Eye (tissue), 1 donor: Measurements from ENCODE around the gene GPR108.

ENCODE experiments used
- DNase-seq: peaks from one replicate; pipeline ENCODE4 v3.0.0-alpha.2; 2015

Gene GPR108

DNA sequence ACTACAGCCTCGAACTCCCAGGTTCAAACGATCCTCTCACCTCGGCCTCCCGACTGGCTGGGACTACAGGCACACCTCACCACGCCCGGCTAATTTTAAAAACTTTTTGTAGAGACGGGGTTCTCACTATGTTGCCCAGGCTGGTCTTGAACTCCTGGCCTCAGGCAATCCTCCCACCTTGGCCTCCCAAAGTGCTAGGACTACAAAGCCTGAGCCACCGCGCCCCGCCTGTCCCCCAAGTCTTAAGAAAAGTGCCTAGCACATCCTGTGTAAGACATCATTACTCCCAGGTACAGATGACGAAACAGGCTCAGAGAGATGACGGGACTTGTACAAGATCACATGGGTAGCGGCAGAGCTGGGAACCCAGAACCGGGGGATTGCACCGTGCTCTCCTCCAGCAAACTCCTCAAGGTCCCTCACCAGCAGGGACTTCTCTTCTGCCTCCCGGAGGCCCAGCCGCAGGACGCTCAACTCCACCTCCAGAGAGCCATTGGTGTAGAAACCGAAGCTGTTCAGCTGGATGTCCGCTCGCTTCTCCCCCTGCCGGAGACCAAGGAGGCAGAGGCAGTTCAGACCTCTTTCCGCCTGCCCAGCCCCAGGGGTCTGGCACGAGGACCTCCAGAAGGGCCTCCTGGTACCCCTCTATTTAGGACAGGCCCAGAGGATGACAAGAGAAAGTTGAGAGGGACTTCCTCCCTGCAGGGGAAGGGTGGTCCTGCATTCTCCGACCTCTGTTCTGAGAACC is 1.0 kb downstream of the GPR108 start:
- DNase-seq: peak; percentile 89

DNA sequence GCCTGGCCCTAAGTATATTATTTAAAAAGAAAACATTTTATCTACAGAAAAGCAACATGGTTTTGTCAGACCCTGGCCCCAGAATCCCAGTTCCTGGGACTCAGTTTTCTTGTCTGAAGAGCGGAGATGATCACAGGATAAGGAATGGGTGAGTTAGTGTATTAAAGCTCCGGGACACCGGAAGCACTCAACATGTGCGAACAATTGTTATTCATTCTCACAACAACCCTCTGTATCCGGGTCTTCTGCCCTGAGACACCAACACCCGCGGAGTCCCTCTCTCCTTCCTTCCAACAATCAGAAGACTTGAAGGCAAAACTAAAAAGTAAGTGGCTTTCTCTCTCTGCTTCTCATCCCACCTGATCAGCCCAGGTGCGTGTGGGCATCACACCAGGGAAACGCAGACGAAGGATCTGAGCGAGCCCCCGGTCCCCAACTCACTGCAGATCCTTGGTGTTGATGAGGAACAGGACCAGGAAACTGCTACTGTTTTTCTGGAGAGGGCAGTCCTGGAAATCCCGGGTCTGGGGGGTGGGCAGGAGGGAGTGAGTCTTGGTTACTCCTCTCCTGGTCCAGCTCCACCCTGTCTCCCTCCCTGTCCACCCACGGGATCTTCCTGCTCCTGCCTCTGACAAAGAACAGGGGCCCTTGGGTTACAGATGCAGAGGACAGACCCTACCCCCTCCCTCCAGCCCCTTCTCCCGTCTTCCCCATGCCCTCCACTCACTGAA is 2.0 kb downstream of the GPR108 start:
- no peak for DNase-seq

DNA sequence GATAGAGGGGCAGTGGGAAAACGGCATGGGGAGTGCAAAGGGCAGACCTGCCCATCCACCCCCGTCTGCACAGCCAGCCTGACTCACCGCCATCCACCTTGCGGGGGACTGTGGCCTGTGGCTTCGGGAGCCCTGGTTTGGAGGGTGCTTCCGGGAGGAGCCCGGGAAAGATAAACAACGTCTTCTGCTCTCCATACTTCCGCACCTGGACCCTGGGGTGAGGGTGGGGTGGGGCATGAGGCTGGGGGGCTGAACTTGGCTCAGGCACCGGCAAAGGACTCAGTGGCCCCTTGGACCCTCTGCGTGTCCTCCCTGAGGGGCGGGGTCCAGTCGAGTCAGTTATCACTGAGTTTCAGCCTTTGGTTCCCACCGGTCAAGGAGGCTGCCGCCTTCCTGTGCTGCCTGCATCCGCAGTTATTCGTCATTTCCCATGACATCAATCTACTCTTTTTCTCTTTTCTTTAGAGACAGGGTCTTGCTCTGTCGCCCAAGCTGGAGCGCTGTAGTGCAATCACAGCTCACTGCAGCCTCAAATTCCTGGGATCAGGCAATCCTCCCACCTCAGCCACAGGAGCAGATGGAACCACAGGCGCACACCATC is 3.2 kb downstream of the GPR108 start:
- DNase-seq: no peak

DNA sequence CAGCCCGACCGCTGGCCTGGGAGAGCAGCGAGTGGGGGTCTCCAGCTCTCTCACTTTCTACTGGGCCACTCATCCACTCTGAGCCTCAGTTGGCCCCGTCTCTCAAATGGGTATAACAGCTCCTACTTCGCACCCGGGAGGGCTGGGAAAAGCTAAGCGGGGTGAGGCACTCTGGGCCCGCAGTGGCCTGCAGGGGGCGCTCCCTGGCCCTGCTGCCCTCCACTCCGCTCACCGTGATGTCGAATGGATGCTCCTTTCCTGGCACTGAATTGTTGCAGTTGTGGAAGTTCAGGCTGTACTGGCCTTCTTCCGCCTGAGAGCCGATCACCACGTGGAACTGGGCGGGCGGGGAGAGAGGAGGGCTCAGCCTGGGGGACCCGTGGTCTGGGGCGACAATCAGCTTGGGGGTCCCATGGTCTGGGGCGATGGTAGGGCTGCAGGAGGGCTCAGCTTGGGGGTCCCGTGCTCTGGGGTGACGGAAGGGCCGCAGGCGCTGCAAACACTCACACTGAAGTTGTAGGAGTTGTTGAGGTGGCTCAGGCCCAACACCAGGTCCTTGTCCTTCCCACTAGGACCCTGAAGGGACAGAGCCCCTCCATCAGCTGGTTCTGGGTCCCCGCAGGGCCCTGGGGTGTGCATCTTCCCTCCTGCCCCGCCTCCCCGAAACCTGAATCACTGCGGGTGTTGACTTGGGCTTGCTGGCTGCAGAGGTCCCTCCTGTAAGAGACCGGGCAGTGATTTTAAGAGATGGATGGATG is 3.9 kb downstream of the GPR108 start:
- DNase-seq: no peak

DNA sequence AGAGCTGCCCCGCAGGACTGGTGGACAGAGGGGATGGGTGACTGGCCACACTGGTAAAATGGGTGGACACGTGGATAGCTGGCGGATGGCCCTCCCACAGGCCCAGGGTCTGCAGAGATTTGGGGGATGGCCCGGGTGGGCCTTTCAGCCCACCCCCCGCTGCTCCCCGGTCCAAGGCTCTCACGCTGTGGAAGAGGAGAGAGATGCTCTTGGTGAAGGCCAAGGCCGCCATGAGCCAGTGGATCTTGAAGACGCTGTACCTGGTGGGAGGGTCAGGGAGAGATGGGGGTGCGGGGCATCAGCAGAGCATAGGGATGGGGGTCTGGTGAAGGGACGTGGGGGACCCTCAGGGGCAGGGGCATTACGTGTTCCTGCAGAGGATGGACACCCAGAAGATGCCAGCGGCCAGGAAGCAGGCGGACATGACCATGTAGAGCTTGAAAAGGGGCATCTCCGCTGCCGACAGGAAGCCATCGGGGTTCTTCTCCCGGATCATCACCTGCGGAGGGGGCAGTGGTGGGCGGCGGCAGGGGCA is 4.5 kb downstream of the GPR108 start:
- no peak for DNase-seq

DNA sequence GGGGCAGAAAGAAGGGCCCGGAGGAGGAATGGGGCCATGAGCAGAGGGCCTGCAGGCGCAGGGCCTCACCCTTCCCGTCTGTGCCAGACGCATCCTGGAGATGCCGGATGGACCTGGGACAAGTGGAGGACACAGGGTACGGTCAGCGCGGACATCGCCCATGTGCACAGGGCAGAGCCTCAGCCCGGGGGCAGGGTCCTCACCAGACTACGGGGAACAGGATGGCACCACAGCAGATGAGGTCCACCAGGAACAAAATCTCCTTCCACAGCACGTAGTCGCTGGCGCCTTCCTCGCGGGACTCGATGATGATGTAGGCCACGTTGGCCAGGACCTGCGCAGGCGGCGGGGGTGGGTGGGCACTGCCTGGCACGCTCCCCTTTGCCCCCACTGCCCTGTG is 5.6 kb downstream of the GPR108 start:
- no peak for DNase-seq

DNA sequence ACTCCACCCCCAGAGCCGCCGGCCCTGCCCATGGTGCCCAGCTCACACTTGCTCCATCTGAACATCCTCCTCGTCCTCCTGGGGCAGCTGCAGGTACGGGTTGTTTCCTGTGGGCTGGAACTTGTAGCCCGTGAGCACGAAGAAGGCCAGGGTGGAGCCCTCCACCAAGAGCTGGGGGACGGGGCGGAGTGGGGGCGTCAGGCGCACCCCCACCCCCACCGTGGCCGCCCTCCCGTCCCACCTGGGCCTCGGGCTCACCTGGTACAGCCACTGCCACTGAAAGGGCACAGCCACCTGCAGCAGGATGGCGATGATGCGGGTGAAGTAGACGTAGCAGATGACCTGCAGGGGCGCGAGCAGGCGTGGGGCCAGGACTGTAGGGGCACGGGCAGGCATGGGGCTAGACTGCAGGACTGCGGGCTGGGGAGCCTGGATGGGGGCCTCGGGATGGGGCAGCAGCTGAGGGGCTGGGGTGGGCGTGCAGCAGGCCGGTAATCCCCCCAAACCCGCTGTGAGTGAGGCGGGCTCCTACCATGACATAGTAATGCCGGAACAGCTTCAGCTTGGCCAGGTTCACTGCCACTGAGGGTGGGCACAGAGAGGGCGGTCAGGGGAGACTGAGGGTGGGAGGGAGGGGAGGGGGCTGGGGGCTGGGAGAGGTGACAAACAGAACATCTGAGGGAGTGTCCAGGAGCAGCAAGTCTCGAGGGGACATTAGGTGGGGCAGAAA is 6.3 kb downstream of the GPR108 start:
- no peak for DNase-seq

DNA sequence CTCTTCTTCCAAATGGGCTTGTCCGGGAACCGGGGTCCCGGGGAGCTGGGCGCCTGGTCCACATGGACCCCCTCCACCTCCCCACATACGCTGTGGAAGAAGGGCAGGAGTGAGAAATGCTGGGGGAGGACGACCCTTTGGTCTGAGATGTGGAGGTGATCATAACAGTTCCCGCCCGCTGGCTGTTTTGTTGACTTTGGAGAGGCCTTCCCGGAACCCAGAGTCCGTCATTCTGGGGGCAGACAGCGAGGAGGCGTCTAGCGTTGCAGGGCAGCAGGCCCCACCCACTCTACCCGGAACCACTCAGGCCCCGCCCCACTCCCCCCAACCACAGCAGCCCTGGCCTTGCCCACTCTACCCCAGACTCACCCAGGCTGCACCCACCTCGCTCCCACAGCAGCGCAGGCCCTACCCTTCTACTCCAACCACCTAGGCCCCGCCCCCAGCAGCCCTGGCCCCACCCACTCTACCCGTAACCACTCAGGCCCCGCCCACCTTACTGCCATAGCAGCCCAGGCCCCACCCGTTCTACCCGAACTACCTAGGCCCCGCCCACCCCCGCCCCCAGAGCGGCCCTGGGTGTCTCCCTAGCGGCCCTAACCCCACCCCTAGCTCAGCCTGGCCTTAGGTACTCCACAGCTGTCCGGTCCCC is 7.1 kb downstream of the GPR108 start:
- no peak for DNase-seq

DNA sequence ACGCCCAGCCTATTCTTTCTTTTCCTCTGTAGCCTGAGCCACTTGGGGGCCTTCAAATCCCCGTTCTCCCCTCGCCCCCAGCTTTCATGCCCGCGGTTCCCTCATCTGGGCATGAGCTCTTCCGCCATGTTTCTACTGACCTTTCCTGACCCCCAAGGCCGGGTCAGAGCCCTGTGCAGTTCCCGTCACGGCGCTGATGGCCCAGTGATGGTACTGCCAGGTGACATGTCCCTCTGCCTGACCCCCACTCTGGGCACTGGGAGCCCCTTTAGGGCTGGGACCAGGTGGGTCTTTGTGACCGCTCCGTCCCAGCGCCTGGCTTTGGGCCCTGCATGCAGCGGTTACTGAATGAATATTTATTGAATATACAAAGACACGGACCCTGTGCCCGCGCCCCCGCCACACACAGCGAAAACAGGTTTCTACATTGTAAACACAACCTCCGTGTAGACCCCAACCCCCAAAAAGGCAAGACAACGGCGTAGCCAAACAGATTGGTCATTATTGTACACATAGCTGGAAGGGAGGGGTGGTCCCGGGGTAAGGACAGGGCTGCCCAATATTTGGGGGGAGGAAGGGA is 7.7 kb downstream of the GPR108 start:
- no peak for DNase-seq

DNA sequence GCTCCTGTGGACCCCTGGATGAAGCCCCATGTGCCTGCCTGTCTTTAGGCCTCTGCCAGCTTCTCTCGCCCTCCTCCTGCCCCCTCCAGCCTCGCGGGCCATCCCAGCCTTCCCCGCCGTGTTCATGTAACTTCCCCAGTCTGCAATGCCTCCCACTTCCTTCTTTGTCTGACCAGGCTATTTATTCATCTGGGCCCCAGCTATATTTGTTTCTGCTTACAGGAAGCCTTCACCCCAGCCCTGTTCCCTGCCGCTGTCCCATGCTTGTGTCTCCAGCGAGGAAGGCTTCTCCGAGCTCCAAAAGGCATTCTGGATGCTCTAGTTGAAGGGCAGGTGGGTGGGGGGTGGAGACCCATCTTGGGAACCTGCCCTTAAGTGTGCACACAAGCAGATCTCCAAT is 9.0 kb downstream of the GPR108 start:
- no peak for DNase-seq

DNA sequence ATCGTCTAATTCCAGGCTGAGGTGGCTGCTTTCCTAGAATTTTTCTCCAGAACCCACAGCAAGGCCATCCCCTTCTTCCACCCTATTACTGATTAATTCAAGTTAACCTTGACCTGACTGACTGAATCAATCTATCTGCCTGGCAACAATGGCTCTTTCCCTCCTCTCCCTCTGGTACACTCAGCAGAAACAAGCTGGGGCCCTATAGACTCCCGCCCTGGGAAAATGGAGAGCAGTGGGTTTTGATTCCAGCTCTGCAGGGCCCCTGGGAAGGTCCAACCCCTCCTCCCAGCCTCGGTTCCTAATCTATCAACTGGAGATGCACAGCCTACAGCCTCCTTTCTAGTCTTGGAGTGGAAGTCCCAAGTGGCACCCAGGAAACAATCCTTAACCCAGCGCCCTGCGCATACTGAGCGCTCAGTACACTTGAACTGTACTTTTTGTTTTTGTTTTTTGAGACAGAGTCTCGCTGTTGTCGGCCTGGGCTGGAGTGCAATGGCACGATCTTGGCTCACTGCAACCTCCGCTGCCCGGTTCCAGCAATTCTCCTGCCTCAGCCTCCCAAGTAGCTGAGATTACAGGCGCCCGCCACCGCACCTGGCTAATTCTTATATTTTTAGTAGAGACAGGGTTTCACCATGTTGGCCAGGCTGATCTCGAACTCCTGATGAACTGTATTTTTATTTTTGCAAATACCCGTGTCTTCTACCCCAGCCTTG is 11.7 kb downstream of the GPR108 start:
- no peak for DNase-seq

DNA sequence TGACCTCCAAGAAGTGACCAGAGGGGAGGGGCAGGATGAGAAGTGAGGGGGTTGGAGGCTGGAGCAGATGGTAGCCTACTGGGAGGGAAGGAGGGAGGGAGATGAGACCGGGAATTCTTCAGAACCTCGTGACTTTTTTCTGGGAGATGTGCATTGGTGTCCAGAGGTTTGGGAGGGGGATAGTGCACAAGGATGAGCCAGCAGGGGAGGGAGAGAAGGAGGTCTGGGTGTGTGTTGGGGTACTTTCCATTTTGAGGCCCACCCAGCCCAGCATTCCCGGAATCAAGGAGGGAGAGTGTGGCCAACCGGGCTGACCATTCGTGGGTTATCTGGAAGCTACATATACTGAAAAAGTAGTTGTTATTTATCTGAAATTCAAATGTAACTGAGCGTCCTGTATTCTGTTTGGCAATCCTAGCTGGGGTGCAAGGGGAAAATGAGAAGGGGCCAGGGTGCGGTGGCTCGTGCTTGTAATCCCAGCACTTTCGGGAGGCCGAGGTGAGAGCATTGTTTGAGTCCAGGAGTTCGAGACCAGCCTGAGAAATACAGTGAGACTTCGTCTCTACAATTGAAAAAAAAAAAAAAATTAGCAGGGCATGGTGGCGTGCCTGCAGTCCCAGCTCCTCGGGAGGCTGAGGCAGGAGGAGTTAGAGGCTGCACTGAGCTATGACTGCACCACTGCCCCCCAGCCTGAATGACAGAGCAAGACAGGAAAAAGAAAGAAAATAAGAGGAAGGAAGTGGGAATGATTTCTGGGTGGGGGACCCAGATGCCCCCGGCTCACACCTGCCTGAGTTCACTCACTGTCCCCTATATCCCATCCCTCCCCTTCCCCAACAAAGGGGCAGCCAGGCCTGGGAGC is 12.5 kb downstream of the GPR108 start:
- no peak for DNase-seq

DNA sequence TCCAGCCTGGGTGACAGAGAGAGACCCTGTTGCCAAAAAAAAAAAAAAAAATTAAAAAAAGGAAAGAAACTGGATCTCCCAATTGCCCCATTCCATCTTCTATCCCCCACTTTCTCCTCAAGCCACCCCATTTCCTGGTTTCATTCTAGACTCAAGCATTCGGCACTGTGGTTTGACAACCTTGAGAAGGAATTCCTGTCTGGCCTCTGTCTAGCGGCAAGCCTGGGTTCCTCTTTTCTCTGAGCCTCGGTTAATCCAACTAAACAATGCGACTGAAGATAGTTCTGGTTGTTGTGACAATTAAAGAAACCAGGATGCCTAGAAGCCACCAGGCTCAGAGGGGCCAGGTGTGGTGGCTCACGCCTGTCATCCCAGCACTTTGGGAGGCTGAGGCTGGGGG is 13.6 kb downstream of the GPR108 start:
- no peak for DNase-seq

DNA sequence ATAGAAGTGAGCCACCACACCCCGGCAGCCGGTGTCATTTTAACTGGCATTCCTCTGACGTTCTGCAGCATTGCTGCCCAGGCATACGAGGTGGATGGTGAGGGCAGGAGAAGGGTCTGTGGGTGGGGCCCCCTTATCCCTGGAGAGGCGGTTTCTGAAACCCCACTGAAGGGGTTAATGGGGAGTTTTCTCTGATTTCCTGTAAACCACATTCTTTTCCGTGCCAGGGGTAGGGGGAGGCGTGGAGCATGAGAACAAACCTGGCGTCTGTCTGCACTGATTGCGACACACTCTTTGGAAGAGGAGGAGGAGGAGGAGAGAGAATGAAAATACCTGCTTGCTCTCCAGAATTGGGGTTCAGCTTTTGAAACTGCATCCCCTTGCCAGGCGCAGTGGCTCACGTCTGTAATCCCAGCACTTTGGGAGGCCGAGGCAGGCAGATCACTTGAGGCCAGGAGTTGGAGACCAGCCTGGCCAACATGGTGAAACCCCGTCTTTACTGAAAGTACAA is 14.2 kb downstream of the GPR108 start:
- DNase-seq: no peak

DNA sequence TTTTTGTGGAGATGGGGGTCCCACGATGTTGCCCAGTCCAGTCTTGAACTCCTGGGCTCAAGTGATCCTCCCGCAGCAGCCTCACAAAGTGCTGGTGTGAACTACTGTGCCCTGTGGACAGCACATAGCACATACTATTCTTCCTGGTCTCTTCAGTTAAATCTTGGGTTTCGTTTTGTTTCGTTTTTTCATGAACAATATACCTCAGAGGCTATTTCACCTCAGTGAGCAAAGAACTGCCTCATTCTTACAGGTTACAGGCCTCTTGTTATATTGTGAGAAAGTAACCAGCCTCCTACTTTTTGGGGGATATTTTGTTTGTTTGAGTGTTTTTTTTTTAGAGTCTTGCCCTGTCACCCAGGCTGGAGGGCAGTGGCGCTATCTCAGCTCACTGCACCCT is 15.6 kb downstream of the GPR108 start:
- no peak for DNase-seq

DNA sequence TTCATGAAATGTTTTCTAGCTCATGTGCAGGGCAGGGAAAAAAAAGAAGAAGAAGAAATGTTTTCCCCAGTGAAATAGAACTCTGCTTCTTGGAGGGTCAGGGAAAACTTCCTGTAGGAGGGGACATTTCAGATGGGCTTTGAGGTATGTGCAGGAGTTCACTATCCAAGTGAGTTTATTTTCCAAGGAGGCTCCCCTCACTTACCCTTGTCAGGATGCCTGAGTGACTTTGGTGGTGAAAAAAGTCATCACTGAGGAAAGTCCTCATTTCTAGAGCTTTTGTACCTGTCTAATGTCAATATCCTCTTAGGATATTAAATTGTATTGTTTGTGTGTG is 16.3 kb downstream of the GPR108 start:
- DNase-seq: no peak

DNA sequence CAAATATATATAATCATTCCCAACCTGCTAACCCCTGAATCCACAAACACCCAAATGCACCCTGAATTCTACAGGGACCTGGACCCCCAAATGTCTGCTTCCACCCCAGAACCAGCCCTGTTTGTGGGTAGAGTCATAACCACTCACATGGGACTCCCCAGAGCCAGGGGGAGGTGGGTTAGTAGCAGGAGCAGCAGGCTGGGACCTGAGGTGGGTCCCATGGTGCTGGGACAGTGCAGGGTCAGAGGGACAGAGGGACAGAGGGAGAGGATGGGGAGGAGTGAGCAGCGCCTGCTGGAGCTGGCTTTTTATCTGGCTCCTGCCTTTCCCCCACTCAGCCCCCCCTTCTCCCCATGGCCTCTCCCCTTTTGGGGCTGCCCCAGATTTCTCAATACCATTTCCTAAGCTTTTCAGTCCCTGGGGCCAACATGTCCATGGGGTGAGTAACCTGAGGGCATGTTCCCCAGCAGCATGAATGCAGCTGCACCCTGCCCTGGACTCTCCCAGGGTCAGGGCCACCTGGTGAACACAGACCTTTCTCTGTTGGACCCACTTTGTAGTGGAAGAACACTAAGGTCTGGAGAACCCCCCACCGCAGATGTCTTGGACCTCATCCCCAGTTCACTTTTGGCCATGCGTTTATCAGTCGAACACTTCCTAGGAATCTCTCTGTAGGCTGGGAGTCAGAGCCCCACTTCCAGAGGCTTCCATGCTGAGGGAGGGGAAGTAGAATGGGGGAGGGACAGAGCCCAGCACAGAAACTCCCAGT is 16.8 kb downstream of the GPR108 start, which contains the start of gene C3:
TSS of gene C3 (minus strand) at position 282 of the 769 bp plus-strand sequence. CDS start at position 221, 61 bp downstream.
- no peak for DNase-seq

DNA sequence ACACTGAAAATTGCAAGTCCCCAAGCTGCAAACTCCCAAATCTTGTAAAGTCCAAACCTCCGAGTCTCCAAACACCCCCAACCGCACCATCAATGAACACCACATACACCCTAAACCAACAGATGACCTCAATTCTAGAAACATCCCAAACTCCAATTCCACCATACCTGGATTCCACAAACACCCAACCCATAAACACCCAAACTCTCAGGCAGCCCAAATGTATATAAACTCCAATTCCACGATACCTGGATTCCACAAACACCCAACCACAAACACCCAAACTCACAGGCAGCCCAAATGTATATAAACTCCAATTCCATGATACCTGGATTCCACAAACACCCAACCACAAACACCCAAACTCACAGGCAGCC is 17.4 kb downstream of the GPR108 start:
- no peak for DNase-seq

DNA sequence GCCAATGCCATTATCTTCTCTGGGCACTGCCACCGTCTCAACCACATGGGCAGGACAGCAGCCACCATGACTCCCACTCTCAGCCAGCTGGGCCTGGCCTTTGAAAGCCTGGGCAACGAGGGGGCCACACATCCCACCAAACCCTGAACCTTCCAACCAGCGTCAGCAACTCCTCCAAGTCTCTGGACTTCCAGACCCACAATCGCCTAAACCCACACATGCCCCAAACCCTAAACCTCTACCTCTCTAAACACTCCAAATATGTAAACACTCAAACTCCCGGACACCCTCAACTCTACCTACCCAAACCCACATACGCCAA is 17.9 kb downstream of the GPR108 start:
- no peak for DNase-seq
